Right lobe of liver (tissue), 6 donors: ENCODE measurements around the gene MACF1. TPM values are rescaled to one million over a fixed set of nuclear protein-coding genes. Genes with fewer than 3 reads are reported as not detected.
"Not testable (repeated sequence)": the region's sequence is repeated elsewhere in the genome, so short reads cannot be mapped to it uniquely, and the experiment has no call there.

Experiments
- ATAC-seq, 4 donors: fragments of 200-7000 bp; cut with Tn5 transposase; one replicate each; pipeline ENCODE4 v1.9.1; 2020; ENCODE audit warnings: mild to moderate bottlenecking in 4 of 4, moderate library complexity in 4 of 4
- DNase-seq, 3 donors: peaks; one replicate each; pipeline ENCODE4 v3.0.0-alpha.2; 2020
- H3K27ac ChIP-seq, 3 donors: fragments of 200-600 bp; one replicate each; pipeline ENCODE4 v1.8.0; 2022
- H3K27me3 ChIP-seq, 2 donors: fragments of 200-600 bp; one replicate each; pipeline ENCODE4 v1.8.0; 2022
- H3K36me3 ChIP-seq, 4 donors: fragments of 200-600 bp; sonication (generic) in 1 of 4; one replicate each; pipeline versions ENCODE4 v1.5.1 to v1.8.0; 2017 to 2022; ENCODE audit warnings: control low read depth in 1 of 4
- H3K4me1 ChIP-seq, 4 donors: fragments of 200-600 bp; sonication (generic) in 1 of 4; one replicate each; pipeline versions ENCODE4 v1.5.1 to v1.8.0; 2017 to 2022; ENCODE audit warnings: control low read depth in 1 of 4
- H3K4me3 ChIP-seq, 3 donors: fragments of 200-600 bp; one replicate each; pipeline ENCODE4 v1.8.0; 2022
- H3K9me3 ChIP-seq, 4 donors: fragments of 200-600 bp; sonication (generic) in 1 of 4; one replicate each; pipeline versions ENCODE4 v1.5.1 to v1.8.0; 2017 to 2022; ENCODE audit warnings: control low read depth in 1 of 4
- CTCF ChIP-seq, 4 donors: fragments of 200-600 bp in 3 of 4; fragments of 450-650 bp in 1 of 4; IDR thresholded peaks; one replicate each; pipeline versions ENCODE4 v1.5.1 to v1.8.0; 2016 to 2022; ENCODE audit warnings: antibody characterized with exemption in 4 of 4, mild to moderate bottlenecking in 2 of 4
- POLR2A ChIP-seq: fragments of 450-650 bp; IDR thresholded peaks from one replicate; pipeline ENCODE4 v1.6.1; 2017; ENCODE audit warnings: antibody characterized with exemption, mild to moderate bottlenecking
- WGBS: methylation state at CpG from one replicate; pipeline ENCODE4 v1.1.6; 2018; ENCODE audit warnings: low coverage, low lambda C conversion rate; ENCODE audit not compliant: insufficient coverage; ENCODE audit errors: missing lambda C conversion rate; 5-methylcytosine and 5-hydroxymethylcytosine counted together
- intact Hi-C, 2 donors: fragments of 100-400 bp; cut with DNase I; formaldehyde crosslinking; loops; one replicate each; pipeline versions ENCODE4 v1.11.2 to v1.14.1; 2022
- total RNA-seq, 6 experiments: library from RNA; depleted of rRNA in 2 of 6; stranded (reverse); fragments of >200 nt in 2 of 6; fragmentation: NEBNext Ultra II Directional in 3 of 6; extraction: Animal tissue kit (Norgen Biotek cat#: 25700) in 3 of 6; gene quantifications; one replicate each; pipeline versions ENCODE4 v1.1.0 to v1.2.4, GENCODE V29; 2016 to 2023
- donor health status: DM: no; HTN: yes; CAD: no.
- donor health status: DM: no; HTN: no; CAD: no.
- donor health status: DM: no; HTN: no; CAD: no.
- donor health status: DM: no; HTN: yes; CAD: no.
- donor health status: DM: no; HTN: yes; CAD: no.

The MACF1 gene
- total RNA-seq, 6 experiments from 2014 or later, result 78.4 to 141 (median 100) TPM

- no peak for ATAC-seq
- Histone ChIP-seq H3K27me3 (no peaks in the 10 kb centered on the region), H3K27ac (no peak overlapping the region), H3K4me3 (no peak overlapping the region), H3K36me3 (no peaks in the 10 kb centered on the region), H3K4me1 (peaks cover 0 to 46% (median 19%) of the 10 kb centered on the region in 4 donors), H3K9me3 (no peaks in the 10 kb centered on the region)
- 86% methylated on average over 1 of the region's 1 CpG for WGBS
- TF ChIP-seq CTCF (IDR thresholded peaks at IDR 0.05) (no peak), POLR2A (no peak)
- intact Hi-C loops, result loop anchor here in 1 of 2 donors (10.0 kb wide), 1 partner anchor 55 kb away; no protein-coding TSS in a partner anchor
- no peak for DNase-seq
Observed at GRCh38 chr1:39199593-39199992, 4.9 kb upstream of the MACF1 start.

DNA sequence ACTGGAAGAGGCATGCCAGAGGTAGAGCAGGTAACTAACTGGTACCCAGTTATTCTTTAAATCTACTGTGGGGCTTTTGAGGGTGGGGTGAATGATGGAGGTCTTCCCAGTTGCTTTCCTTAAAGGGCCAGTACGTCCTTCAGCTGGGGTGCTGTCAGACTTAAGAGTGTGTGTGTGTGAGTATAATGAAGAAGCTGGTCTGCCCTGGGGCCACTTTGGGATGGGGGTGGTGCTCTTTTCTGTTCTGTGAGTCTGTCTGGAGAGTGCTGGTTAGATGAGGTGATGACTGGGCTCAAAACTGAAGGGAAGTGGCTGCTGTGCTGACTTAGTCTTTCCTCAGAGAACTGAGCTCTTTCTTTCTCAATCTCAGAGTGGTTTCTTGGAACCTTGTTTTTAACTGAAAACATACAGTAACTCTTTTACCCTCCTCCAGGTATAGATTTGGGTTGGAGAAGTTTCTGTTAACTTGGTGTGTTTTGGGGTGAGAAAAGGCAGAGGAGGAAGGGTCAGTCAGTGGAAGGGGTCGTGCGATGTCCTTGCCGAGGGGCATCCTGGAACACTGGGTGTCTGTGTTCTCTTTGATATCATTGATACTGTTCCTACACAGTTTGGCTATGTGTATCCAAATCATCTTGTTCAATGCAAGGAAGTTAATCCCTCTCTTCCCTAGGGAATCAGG, 746 bp downstream of the MACF1 start:
- no peak for DNase-seq
- peak; percentile 53 to 77 (median 66) for ATAC-seq
- no peaks in the 10 kb centered on the region for H3K9me3 ChIP-seq
- intact Hi-C loops, result loop anchor here in 1 of 2 donors (10.0 kb wide), 1 partner anchor 50 kb away; no protein-coding TSS in a partner anchor
- no peaks in the 10 kb centered on the region for H3K36me3 ChIP-seq
- no peaks in the 10 kb centered on the region for H3K27me3 ChIP-seq
- H3K27ac ChIP-seq, result peak overlapping the region; percentile 2 to 81 (median 64)
- TF ChIP-seq CTCF (IDR thresholded peaks at IDR 0.05), result no peak
- H3K4me1 ChIP-seq, result peaks cover 0 to 17% (median 8%) of the 10 kb centered on the region in 4 donors
- H3K4me3 ChIP-seq, result peak overlapping the region in 2 of 3 donors; percentile 0 to 10
- WGBS, result 47% methylated on average over 4 of the region's 4 CpGs

- intact Hi-C loops, result loop anchor here in 1 of 2 donors (10.0 kb wide), 1 partner anchor 49 kb away; no protein-coding TSS in a partner anchor
- Histone ChIP-seq H3K27me3 (no peaks in the 10 kb centered on the region), H3K9me3 (no peaks in the 10 kb centered on the region), H3K4me3 (peak overlapping the region in 2 of 3 donors; percentile 0 to 4), H3K27ac (peak overlapping the region; percentile 2 to 81 (median 64)), H3K4me1 (peaks cover 0 to 12% (median 4%) of the 10 kb centered on the region in 4 donors), H3K36me3 (no peaks in the 10 kb centered on the region)
- ATAC-seq, result no peak
- WGBS, result 25% methylated on average over 3 of the region's 3 CpGs
- TF ChIP-seq CTCF (IDR thresholded peaks at IDR 0.05), result no peak
- TF ChIP-seq POLR2A, result no peak
- no peak for DNase-seq
Observed at GRCh38 chr1:39205781-39206464, 1.4 kb downstream of the MACF1 start.

- H3K27me3 ChIP-seq, H3K4me3 ChIP-seq, H3K4me1 ChIP-seq, H3K27ac ChIP-seq, H3K36me3 ChIP-seq, ATAC-seq, DNase-seq, H3K9me3 ChIP-seq: not testable (repeated sequence)
- WGBS, result 92% methylated on average over 12 of the region's 12 CpGs
- intact Hi-C loops, result loop anchor here in 1 of 2 donors (10.0 kb wide), 1 partner anchor 46 kb away; no protein-coding TSS in a partner anchor
Observed at GRCh38 chr1:39208360-39208759, 3.9 kb downstream of the MACF1 start.

DNA sequence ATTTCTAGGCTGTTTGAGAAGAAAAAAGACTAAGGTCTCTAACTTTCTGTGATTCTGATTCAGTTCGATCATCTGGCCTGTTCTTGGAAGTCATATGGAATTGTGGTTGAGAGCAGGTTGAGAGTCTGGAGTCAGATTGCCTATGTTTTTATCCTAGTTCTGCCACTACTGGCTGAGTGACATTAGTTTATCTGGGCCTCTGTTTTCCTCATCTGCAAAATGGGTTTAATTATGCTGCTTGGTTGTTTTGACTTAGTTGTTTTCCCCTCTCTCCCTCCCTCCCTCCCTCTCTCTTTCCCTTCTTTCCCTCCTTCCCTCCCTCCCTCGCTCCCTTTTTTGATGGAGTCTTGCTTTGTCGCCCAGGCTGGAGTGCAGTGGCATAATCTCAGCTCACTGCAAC, 6.2 kb downstream of the MACF1 start:
- no peaks in the 10 kb centered on the region for H3K36me3 ChIP-seq
- TF ChIP-seq POLR2A (no peak), CTCF (IDR thresholded peaks at IDR 0.05) (no peak)
- WGBS, result 98% methylated on average over 3 of the region's 3 CpGs
- no peak overlapping the region for H3K4me3 ChIP-seq
- no peaks in the 10 kb centered on the region for H3K27me3 ChIP-seq
- peaks cover 0 to 25% (median 10%) of the 10 kb centered on the region in 4 donors for H3K4me1 ChIP-seq
- DNase-seq, result no peak
- intact Hi-C loops, result no loop called here
- no peaks in the 10 kb centered on the region for H3K9me3 ChIP-seq
- no peak for ATAC-seq
- no peak overlapping the region for H3K27ac ChIP-seq
